Right lobe of liver (tissue), 4 donors: ENCODE results near the gene CFL2.
A peak's percentile ranks its signal among the peaks of the same experiment; 100 is the strongest.

ENCODE experiments used
- POLR2A ChIP-seq: fragments of 450-650 bp; IDR thresholded peaks from one replicate; pipeline ENCODE4 v1.6.1; 2017; ENCODE audit warnings: antibody characterized with exemption, mild to moderate bottlenecking
- TF ChIP-seq, protein P1 (sequence below), 4 donors: fragments of 200-600 bp in 3 of 4; fragments of 450-650 bp in 1 of 4; IDR thresholded peaks; one replicate each; pipeline versions ENCODE4 v1.5.1 to v1.8.0; 2016 to 2022; ENCODE audit warnings: antibody characterized with exemption in 4 of 4, mild to moderate bottlenecking in 2 of 4
- donor health status: DM: no; HTN: no; CAD: no.
- donor health status: DM: no; HTN: no; CAD: no.
- donor health status: DM: no; HTN: yes; CAD: no.

DNA sequence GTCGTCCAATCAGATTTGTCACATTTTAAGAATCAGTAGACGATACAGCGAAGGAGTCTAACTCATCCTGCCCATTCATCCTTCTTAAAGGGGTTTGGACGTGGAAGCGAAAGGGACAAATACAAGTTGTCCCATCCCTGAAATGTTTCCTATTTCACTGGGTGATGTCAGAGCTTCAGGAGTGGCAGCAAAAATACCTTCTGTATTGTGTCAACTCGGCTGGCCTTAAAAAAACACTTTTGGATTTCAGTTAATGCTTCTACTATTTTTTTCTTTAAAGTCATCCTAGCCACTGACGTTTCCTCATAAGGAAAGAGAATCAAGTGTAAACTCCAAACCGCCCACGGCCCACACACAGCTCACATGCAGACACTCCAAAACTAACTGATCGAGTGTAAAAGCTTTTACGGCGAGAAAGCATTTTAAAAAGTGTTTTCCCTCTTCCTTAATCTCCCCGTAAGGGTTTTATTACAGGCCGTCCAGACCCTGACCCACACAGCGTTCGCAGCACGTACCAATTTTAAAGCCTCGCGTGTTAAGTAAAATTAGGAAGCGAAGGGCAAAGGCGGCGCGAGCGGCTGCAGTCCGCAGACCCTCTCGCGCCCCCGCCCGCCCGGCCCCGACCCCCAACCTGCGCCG lies 593 bp downstream of the CFL2 start:
- peak; percentile 25 for TF ChIP-seq POLR2A
- TF ChIP-seq, protein P1, sequence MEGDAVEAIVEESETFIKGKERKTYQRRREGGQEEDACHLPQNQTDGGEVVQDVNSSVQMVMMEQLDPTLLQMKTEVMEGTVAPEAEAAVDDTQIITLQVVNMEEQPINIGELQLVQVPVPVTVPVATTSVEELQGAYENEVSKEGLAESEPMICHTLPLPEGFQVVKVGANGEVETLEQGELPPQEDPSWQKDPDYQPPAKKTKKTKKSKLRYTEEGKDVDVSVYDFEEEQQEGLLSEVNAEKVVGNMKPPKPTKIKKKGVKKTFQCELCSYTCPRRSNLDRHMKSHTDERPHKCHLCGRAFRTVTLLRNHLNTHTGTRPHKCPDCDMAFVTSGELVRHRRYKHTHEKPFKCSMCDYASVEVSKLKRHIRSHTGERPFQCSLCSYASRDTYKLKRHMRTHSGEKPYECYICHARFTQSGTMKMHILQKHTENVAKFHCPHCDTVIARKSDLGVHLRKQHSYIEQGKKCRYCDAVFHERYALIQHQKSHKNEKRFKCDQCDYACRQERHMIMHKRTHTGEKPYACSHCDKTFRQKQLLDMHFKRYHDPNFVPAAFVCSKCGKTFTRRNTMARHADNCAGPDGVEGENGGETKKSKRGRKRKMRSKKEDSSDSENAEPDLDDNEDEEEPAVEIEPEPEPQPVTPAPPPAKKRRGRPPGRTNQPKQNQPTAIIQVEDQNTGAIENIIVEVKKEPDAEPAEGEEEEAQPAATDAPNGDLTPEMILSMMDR (IDR thresholded peaks at IDR 0.05) = no peak
